HFFc6 (cell line): ENCODE results near the gene SPATA6L. TPM values are rescaled to one million over a fixed set of nuclear protein-coding genes. Genes with fewer than 3 reads are reported as not detected.
A peak's percentile ranks its signal among the peaks of the same experiment; 100 is the strongest.
"Not testable (repeated sequence)": the region's sequence is repeated elsewhere in the genome, so short reads cannot be mapped to it uniquely, and the experiment has no call there.

ENCODE experiments used
- DNase-seq: peaks from one replicate; pipeline ENCODE4 v3.0.0-alpha.2; 2018
- H3K27ac Mint-ChIP-seq: 2 replicates; pipeline ENCODE4 v1.8.0; 2020; ENCODE audit warnings: mild to moderate bottlenecking, mixed read lengths
- H3K27me3 Mint-ChIP-seq: 2 replicates; pipeline ENCODE4 v1.8.0; 2021; ENCODE audit warnings: mild to moderate bottlenecking, moderate library complexity, mixed read lengths; ENCODE audit not compliant: insufficient read depth
- H3K36me3 Mint-ChIP-seq: 2 replicates; pipeline ENCODE4 v1.8.0; 2021; ENCODE audit warnings: low read depth, mixed read lengths
- H3K4me1 Mint-ChIP-seq: 2 replicates; pipeline ENCODE4 v1.8.0; 2020; ENCODE audit warnings: low read depth, mixed read lengths
- H3K4me3 Mint-ChIP-seq: 2 replicates; pipeline ENCODE4 v1.8.0; 2020; ENCODE audit warnings: mild to moderate bottlenecking, moderate library complexity, mixed read lengths
- H3K9me3 Mint-ChIP-seq: 2 replicates; pipeline ENCODE4 v1.8.0; 2020; ENCODE audit warnings: mild to moderate bottlenecking, mixed read lengths
- CTCF ChIP-seq: fragments of 200-600 bp; sonication (generic); IDR thresholded peaks from 2 replicates; pipeline ENCODE4 v1.5.0; 2021; ENCODE audit warnings: antibody characterized with exemption, mild to moderate bottlenecking
- total RNA-seq, 6 experiments: library from RNA; stranded (reverse); fragmentation: NEBNext Ultra II Directional; extraction: Animal tissue kit (Norgen Biotek cat#: 25700); gene quantifications; 2 replicates in 1 of 6; 3 replicates in 5 of 6; pipeline ENCODE4 v1.2.3, GENCODE V29; 2021

The SPATA6L gene
- total RNA-seq, 6 experiments from 2014 or later, result 0.27 to 0.73 (median 0.54) TPM; not detected in 2

DNA sequence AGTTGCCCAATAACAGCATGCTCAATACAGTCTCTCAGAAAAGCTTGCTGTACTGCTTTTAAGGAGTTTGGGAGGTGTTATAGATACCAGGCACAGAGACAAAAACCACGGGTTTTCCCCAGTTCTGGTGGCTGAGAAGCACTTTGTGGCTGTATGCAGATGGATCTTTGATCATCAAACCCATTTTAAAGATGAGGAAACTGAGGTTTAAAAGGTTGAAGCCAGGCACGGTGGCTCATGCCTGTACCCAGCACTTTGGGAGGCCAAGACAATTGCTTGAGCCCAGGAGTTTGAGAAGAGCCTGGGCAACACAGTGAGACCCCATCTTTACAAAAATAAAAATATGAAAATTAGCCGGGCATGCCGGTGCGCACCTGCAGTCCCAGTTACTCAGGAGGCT is 50.5 kb downstream of the SPATA6L start:
- peaks cover 9% of the 10 kb centered on the region; the same call in 1 of the 2 replicates for H3K4me1 Mint-ChIP-seq
- H3K36me3 Mint-ChIP-seq, result no peaks in the 10 kb centered on the region
- DNase-seq, result no peak
- H3K4me3 Mint-ChIP-seq, result no peak overlapping the region
- no peak for TF ChIP-seq CTCF
- no peak overlapping the region for H3K27ac Mint-ChIP-seq
- no peaks in the 10 kb centered on the region for H3K9me3 Mint-ChIP-seq
- peaks cover 11% of the 10 kb centered on the region for H3K27me3 Mint-ChIP-seq

DNA sequence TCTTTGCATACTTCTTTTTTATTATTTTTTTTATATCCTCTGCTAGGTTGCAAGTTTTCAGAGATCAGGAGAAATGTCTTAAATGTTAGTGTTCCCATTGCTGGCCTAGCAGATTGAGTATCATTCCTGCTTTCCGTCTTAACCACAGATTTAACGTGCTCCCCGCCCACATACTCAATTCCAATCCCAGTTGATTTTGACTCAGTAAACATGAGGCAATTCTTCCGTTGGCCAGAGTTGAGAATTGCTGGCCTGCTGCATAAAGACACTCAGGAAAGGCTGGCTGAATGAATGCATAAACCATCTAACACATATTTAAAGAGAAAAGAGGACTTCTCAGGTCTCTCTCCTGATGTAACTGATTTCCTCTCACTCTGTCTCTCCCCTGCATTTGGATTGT is 51.0 kb downstream of the SPATA6L start:
- Mint-ChIP-seq H3K4me3 (no peak overlapping the region), H3K9me3 (no peaks in the 10 kb centered on the region), H3K27ac (no peak overlapping the region), H3K4me1 (peaks cover 9% of the 10 kb centered on the region; the same call in 1 of the 2 replicates), H3K36me3 (no peaks in the 10 kb centered on the region), H3K27me3 (peaks cover 10% of the 10 kb centered on the region)
- no peak for TF ChIP-seq CTCF
- peak; percentile 9 for DNase-seq

DNA sequence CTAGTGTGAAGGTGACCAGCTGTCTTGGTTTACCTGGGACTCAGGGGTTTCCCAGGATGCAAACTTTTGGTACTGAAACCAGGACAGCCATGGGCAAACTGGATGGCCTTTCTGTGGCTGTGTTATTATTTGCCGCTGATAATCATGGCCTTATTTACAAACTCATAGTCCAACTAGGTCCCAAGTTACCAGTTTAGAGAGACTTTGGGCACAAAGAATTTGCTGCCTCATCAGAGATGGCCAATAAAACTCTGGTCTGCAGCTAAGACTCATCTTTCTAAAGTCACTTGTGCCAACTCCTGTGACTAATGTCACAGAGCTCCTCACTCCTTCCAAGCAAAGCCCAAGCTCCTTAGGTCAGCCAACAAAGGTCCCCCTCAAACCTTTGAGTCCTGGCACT is 51.7 kb downstream of the SPATA6L start:
- peaks cover 9% of the 10 kb centered on the region; the same call in 1 of the 2 replicates for H3K4me1 Mint-ChIP-seq
- H3K9me3 Mint-ChIP-seq, result no peaks in the 10 kb centered on the region
- TF ChIP-seq CTCF, result no peak
- DNase-seq, result no peak
- no peak overlapping the region for H3K27ac Mint-ChIP-seq
- H3K36me3 Mint-ChIP-seq, result no peaks in the 10 kb centered on the region
- peaks cover 8% of the 10 kb centered on the region for H3K27me3 Mint-ChIP-seq
- no peak overlapping the region for H3K4me3 Mint-ChIP-seq

DNA sequence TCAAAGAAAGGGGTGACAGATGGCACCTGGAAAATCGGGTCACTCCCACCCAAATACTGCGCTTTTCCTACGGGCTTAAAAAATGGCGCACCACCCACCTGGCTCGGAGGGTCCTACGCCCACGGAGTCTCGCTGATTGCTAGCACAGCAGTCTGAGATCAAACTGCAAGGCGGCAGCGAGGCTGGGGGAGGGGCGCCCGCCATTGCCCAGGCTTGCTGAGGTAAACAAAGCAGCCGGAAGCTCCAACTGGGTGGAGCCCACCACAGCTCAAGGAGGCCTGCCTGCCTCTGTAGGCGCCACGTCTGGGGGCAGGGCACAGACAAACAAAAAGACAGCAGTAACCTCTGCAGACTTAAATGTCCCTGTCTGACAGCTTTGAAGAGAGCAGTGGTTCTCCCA is 60.2 kb downstream of the SPATA6L start:
- H3K4me3 Mint-ChIP-seq, H3K36me3 Mint-ChIP-seq, H3K4me1 Mint-ChIP-seq, H3K27ac Mint-ChIP-seq, H3K9me3 Mint-ChIP-seq, DNase-seq, H3K27me3 Mint-ChIP-seq: not testable (repeated sequence)

GRCh38 chr9:4604678-4605095 is 61.6 kb downstream of the SPATA6L start:
- no peaks in the 10 kb centered on the region for H3K36me3 Mint-ChIP-seq
- no peak overlapping the region for H3K27ac Mint-ChIP-seq

GRCh38 chr9:4603830-4604229 is 62.5 kb downstream of the SPATA6L start:
- no peak overlapping the region for H3K4me3 Mint-ChIP-seq
- no peaks in the 10 kb centered on the region for H3K9me3 Mint-ChIP-seq
- H3K27ac Mint-ChIP-seq, result no peak overlapping the region
- DNase-seq, result no peak
- H3K36me3 Mint-ChIP-seq, result no peaks in the 10 kb centered on the region
- H3K4me1 Mint-ChIP-seq, result no peaks in the 10 kb centered on the region
- peaks cover 12% of the 10 kb centered on the region for H3K27me3 Mint-ChIP-seq
- no peak for TF ChIP-seq CTCF

More at GRCh38 chr9:4604678-4605095, 61.6 kb downstream of the SPATA6L start:
- Mint-ChIP-seq H3K9me3 (no peaks in the 10 kb centered on the region), H3K27me3 (peaks cover 11% of the 10 kb centered on the region), H3K4me3 (no peak overlapping the region), H3K4me1 (no peaks in the 10 kb centered on the region)
- peak; percentile 87 for TF ChIP-seq CTCF
- DNase-seq, result peak; percentile 46
